Activated naive CD8-positive, alpha-beta T cell treated with anti-CD3 and anti-CD28 coated beads, Interleukin-2, amount 10 ng/mL, durations not matched to agents 7 days and 5 days (primary cell): ENCODE measurements around the gene UTP11. TPM values are rescaled to one million over a fixed set of nuclear protein-coding genes. Genes with fewer than 3 reads are reported as not detected.
"Not testable (repeated sequence)": the region's sequence is repeated elsewhere in the genome, so short reads cannot be mapped to it uniquely, and the experiment has no call there.

Source experiments
- ATAC-seq: fragments of 150-1000 bp; cut with Tn5 transposase; one replicate; pipeline ENCODE4 v1.10.0; 2021; ENCODE audit warnings: low read depth, moderate library complexity
- POLR2A ChIA-PET: fragments of 350-600 bp; sonication (Branson Sonifier 250); formaldehyde crosslinking; loops from one replicate; lab custom pipeline; 2021; ENCODE audit warnings: antibody characterized with exemption; lab: Charles Lee
- DNase-seq: peaks from one replicate; pipeline ENCODE4 v3.0.0; 2021
- H3K27ac Mint-ChIP-seq: one replicate; pipeline ENCODE4 v1.8.0; 2022; ENCODE audit warnings: mild to moderate bottlenecking, mixed read lengths
- H3K27me3 Mint-ChIP-seq: one replicate; pipeline ENCODE4 v1.8.0; 2022; ENCODE audit warnings: mild to moderate bottlenecking, moderate library complexity, mixed read lengths
- H3K36me3 Mint-ChIP-seq: one replicate; pipeline ENCODE4 v1.8.0; 2021; ENCODE audit warnings: mild to moderate bottlenecking, mixed read lengths
- H3K4me1 Mint-ChIP-seq: one replicate; pipeline ENCODE4 v1.8.0; 2021; ENCODE audit warnings: mixed read lengths
- H3K4me3 Mint-ChIP-seq: one replicate; pipeline ENCODE4 v1.8.0; 2022; ENCODE audit warnings: mild to moderate bottlenecking, moderate library complexity, mixed read lengths
- H3K9me3 Mint-ChIP-seq: one replicate; pipeline ENCODE4 v1.8.0; 2021; ENCODE audit warnings: mixed read lengths
- total RNA-seq, 2 experiments: library from RNA; stranded (reverse); gene quantifications; one replicate each; pipeline ENCODE4 v1.2.3, GENCODE V29; 2021

The UTP11 gene
- total RNA-seq, 2 experiments from 2014 or later: 27.5 to 28.8 TPM

- Mint-ChIP-seq H3K27ac (no peak overlapping the region), H3K4me3 (no peak overlapping the region), H3K9me3 (no peaks in the 10 kb centered on the region), H3K4me1 (peaks cover 28% of the 10 kb centered on the region), H3K27me3 (no peaks in the 10 kb centered on the region), H3K36me3 (peaks cover 10% of the 10 kb centered on the region)
- no peak for ATAC-seq
- POLR2A ChIA-PET: interaction anchor here (1.3 kb wide), 1 partner anchor 16 kb away, joined by 3 read pairs; no protein-coding TSS in a partner anchor
- no peak for DNase-seq
Observed at GRCh38 chr1:38025664-38026063, 13.1 kb downstream of the UTP11 start.

DNA sequence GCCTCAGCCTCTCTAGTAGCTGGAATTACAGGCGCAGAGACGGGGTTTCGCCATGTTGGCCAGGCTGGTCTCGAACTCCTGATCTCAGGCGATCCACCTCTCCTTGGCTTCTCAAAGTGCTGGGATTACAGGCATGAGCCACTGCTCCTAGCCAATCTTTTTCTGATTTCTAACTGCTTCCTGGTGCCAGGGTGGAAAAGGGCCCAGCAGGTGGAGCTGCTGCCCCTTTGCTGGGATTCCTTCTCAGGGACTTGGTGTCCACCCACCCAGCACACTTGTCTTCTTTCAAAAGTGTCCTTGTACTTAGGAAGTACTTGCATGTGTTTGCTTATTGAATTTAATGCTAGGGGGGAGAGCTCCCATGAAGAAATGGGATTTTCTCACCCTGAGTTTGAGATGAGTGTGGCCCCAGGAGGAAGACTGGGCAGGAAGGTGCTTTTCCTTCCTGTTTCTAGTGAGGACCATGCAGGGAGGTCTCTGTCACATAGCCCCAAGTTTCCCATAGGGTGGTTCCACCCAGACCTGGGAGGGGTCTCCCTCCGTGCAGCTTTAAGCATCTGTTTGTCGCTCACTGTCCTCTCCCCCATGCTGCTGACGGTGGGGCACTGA, 14.2 kb downstream of the UTP11 start:
- Mint-ChIP-seq H3K27me3 (no peaks in the 10 kb centered on the region), H3K4me1 (peaks cover 30% of the 10 kb centered on the region), H3K27ac (no peak overlapping the region), H3K4me3 (no peak overlapping the region), H3K9me3 (no peaks in the 10 kb centered on the region), H3K36me3 (peaks cover 10% of the 10 kb centered on the region)
- POLR2A ChIA-PET: interaction anchor here (0.7 kb wide), 1 partner anchor 336 kb away, joined by 3 read pairs; a partner anchor contains a TSS
- DNase-seq: no peak
- ATAC-seq: no peak

DNA sequence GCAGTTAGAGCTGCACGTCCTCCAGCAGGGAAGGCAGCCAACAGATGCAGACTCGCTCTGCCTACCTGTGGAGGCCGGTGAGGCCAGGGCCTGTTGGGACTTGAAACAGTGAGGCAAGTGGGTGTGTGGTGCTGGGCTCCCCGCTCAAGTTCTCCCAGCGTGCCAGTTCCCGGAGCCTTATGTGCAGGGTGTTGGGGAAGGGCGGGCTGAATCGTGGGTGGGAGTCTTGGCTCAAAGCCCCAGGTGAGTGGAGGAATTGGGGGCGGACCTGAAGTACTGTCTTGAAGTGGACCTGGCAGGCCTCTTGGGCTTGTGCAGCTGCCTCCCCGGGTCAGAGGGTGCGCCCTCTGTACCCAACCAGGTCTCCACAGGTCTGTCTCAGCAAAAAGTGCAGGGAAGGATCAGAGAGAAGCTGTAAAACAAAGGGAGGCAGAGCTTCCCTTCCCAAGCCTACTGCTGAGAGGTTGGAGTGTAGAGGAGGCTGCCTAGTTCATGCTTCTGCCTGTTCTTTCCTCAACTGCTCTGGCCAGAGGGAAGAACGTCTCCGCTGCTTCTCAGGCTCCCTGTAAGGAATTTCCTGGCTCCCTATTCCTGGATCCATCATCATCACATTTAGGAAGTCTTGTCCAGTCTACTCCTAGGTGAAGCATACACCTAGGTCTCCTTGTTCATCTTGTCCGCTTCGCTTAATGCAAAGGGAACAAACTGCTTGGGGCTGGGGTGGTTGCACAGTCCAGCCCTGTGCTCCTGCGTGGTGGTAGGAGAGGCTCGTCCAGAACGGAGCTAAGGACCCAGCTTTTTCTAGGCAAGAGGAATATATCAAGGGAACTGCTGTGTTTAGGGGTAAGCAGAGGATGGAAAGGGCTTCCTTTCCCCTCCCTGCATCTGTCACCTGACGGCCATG, 14.9 kb downstream of the UTP11 start:
- no peak for ATAC-seq
- Mint-ChIP-seq H3K27me3 (no peaks in the 10 kb centered on the region), H3K4me1 (peaks cover 30% of the 10 kb centered on the region), H3K27ac (no peak overlapping the region), H3K4me3 (no peak overlapping the region), H3K36me3 (peaks cover 5% of the 10 kb centered on the region), H3K9me3 (no peaks in the 10 kb centered on the region)
- POLR2A ChIA-PET: no interaction called here
- DNase-seq: no peak

DNA sequence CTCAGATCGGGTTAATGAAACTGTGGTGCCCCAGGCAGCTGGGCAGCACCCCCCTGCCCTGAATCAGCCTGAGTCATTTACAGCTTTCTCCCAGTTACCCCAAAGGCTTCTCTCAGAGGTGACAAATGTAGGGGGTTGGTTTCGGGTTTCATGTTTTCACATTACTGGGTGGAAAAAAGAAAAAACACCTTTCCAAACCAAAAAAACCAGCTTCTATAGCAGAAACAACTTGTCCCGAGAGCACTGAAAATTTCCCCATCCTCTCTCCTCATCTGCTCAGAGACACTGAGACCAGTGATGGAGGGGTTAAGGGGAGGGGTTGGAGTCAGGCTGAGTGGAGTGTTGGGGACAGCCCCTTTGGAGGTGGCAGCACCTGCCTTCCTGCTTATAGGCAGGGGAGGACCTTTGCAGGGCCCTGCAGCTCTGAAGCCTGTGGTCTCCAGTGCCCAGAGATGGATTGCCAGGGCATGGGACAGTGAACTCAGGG, 15.6 kb downstream of the UTP11 start:
- H3K4me3 Mint-ChIP-seq: no peak overlapping the region
- H3K27ac Mint-ChIP-seq: peak overlapping the region; percentile 41
- H3K4me1 Mint-ChIP-seq: peaks cover 30% of the 10 kb centered on the region
- POLR2A ChIA-PET: no interaction called here
- ATAC-seq (peak; percentile 54), DNase-seq (no peak)
- no peaks in the 10 kb centered on the region for H3K9me3 Mint-ChIP-seq
- no peaks in the 10 kb centered on the region for H3K27me3 Mint-ChIP-seq
- no peaks in the 10 kb centered on the region for H3K36me3 Mint-ChIP-seq

DNA sequence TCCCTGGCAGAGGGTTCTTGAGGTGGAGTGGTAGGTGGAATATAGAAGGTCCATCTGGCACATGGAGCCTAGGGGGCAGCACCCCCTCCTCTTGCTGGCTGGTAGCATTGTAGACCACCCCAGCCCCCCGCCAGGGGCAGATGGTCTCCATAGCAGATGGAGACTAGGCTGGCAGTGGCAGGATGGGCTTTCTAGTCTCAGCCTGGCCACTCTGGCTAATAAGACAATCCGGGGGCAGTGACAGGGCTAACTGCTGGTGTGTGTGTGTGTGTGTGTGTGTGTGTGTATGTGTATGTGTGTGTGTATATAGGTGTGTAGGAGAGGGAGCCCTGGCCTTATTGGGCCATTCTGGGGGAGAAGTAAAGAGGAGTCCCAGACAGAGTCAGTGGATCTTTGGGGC, 16.1 kb downstream of the UTP11 start:
- Mint-ChIP-seq H3K4me3 (no peak overlapping the region), H3K9me3 (no peaks in the 10 kb centered on the region), H3K27ac (peak overlapping the region; percentile 41), H3K36me3 (no peaks in the 10 kb centered on the region), H3K27me3 (no peaks in the 10 kb centered on the region), H3K4me1 (peaks cover 30% of the 10 kb centered on the region)
- ATAC-seq (no peak), DNase-seq (no peak)
- POLR2A ChIA-PET: no interaction called here

GRCh38 chr1:38029081-38029681, 16.6 kb downstream of the UTP11 start:
- ATAC-seq (no peak), DNase-seq (no peak)
- Mint-ChIP-seq H3K27me3 (peaks cover 3% of the 10 kb centered on the region), H3K4me1 (peaks cover 30% of the 10 kb centered on the region), H3K4me3 (no peak overlapping the region), H3K9me3 (no peaks in the 10 kb centered on the region), H3K27ac (no peak overlapping the region), H3K36me3 (no peaks in the 10 kb centered on the region)
- POLR2A ChIA-PET: no interaction called here

GRCh38 chr1:38029685-38030511, 17.4 kb downstream of the UTP11 start:
- no peaks in the 10 kb centered on the region for H3K9me3 Mint-ChIP-seq
- H3K27me3 Mint-ChIP-seq: peaks cover 3% of the 10 kb centered on the region
- no peak for DNase-seq
- H3K4me3 Mint-ChIP-seq: peak overlapping the region; percentile 54
- peaks cover 30% of the 10 kb centered on the region for H3K4me1 Mint-ChIP-seq
- POLR2A ChIA-PET: no interaction called here
- H3K36me3 Mint-ChIP-seq: no peaks in the 10 kb centered on the region
- peak; percentile 70 for ATAC-seq
- H3K27ac Mint-ChIP-seq: peak overlapping the region; percentile 68

GRCh38 chr1:38030596-38031512, 18.3 kb downstream of the UTP11 start:
- peak overlapping the region; percentile 28 for H3K4me3 Mint-ChIP-seq
- peaks cover 3% of the 10 kb centered on the region for H3K27me3 Mint-ChIP-seq
- H3K4me1 Mint-ChIP-seq: peaks cover 30% of the 10 kb centered on the region
- DNase-seq: no peak
- POLR2A ChIA-PET: no interaction called here
- no peak for ATAC-seq
- no peaks in the 10 kb centered on the region for H3K9me3 Mint-ChIP-seq
- H3K36me3 Mint-ChIP-seq: no peaks in the 10 kb centered on the region
- peak overlapping the region; percentile 14 for H3K27ac Mint-ChIP-seq

GRCh38 chr1:38031513-38031866, 19.0 kb downstream of the UTP11 start:
- H3K36me3 Mint-ChIP-seq: no peaks in the 10 kb centered on the region
- ATAC-seq (no peak), DNase-seq (no peak)
- POLR2A ChIA-PET: no interaction called here
- peaks cover 30% of the 10 kb centered on the region for H3K4me1 Mint-ChIP-seq
- H3K27ac Mint-ChIP-seq: no peak overlapping the region
- H3K27me3 Mint-ChIP-seq: peaks cover 3% of the 10 kb centered on the region
- H3K9me3 Mint-ChIP-seq: no peaks in the 10 kb centered on the region
- H3K4me3 Mint-ChIP-seq: no peak overlapping the region

DNA sequence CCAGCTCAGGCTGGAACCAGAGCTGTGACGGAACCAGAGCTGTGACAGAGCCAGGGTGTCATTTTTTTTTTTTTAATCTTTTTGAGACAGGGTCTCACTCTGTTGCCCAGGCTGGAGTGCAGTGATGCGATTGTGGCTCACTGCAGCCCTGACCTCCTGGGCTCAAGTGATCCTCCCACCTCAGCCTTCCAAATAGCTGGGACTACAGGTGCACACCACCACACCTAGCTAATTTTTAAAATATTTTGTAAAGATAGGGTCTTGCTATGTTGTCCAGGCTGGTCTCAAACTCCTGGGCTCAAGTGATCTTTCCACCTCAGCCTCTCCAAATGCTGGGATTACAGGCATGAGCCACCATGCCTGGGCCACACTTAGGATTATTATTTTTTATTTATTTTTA, 20.5 kb downstream of the UTP11 start:
- not testable (repeated sequence) for ATAC-seq, H3K4me3 Mint-ChIP-seq, H3K27ac Mint-ChIP-seq, H3K27me3 Mint-ChIP-seq, DNase-seq, H3K9me3 Mint-ChIP-seq, H3K36me3 Mint-ChIP-seq
- H3K4me1 Mint-ChIP-seq: peaks cover 24% of the 10 kb centered on the region
- POLR2A ChIA-PET: interaction anchor here (0.6 kb wide), 1 partner anchor 390 kb away, joined by 3 read pairs; no protein-coding TSS in a partner anchor

DNA sequence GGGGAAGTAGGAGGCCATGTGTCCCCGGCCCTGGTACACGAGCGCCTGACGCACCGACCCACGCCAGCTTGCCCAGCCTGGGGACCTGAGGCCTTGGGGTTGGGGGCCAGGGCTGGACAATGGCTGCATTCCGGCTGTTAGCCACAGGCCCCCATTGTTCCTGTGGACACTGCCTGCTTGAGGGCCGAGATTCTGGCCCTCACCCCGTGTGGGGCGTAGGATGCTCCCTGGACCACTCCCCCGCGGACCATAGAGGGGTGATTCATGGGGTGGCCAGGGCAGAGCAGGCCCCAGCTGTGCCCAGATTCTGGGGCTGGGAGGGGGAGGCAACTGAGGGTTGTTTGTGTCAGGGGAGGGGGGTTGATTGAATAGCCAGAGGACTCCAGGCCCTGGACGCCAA, 22.3 kb downstream of the UTP11 start:
- POLR2A ChIA-PET: no interaction called here
- peaks cover 10% of the 10 kb centered on the region for H3K4me1 Mint-ChIP-seq
- no peak overlapping the region for H3K27ac Mint-ChIP-seq
- H3K27me3 Mint-ChIP-seq: peaks cover 5% of the 10 kb centered on the region
- ATAC-seq (no peak), DNase-seq (no peak)
- H3K4me3 Mint-ChIP-seq: no peak overlapping the region
- H3K36me3 Mint-ChIP-seq: no peaks in the 10 kb centered on the region
- no peaks in the 10 kb centered on the region for H3K9me3 Mint-ChIP-seq

DNA sequence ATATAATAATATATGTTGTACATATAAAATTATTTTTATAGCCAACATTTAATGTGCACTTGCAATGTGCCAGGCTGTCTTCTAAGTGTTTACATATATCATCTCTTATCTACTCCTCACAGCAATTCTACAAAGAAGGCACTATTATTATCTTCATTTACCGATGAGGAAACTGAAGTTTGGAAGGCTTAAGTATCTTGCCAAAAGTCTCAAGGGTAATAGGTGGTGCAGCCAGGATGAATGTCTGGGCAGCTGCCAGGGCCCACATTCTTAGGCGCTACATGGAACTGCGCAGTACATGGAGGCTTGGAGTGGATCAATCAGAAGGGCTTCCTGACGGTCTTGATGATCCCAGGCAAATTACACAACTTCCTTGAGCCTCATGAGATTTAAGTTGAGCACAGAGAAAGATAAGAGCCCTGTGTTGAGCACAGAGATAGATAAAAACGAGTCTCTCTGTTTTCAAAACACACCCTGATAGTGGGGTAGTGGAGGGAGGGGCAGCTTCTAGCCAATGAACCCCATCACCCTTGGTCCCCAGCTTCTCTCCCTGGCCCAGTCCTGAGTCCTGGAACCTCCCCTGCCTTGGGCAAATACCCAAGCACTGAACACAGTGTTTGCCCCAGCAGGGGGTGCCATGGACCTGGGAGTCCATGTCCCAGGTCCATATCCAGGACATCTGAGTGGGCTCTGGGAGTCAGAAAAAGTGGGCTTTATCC, 24.8 kb downstream of the UTP11 start:
- Mint-ChIP-seq H3K27me3 (peaks cover 17% of the 10 kb centered on the region), H3K9me3 (no peaks in the 10 kb centered on the region), H3K36me3 (no peaks in the 10 kb centered on the region), H3K4me3 (no peak overlapping the region), H3K4me1 (no peaks in the 10 kb centered on the region), H3K27ac (no peak overlapping the region)
- no peak for DNase-seq
- ATAC-seq: no peak
- POLR2A ChIA-PET: no interaction called here
